Hypothalamus (tissue), 51 donors: ENCODE results near the gene COLEC11.

Experiments used
- DNase-seq, 51 donors: peaks; one replicate each; lab custom pipeline; 2025; lab: John Stamatoyannopoulos, UW

COLEC11 gene

GRCh38 chr2:3584608-3585260 lies 10.2 kb upstream of the COLEC11 start:
- DNase-seq: no peak

- DNase-seq: no peak
Observed at GRCh38 chr2:3585261-3586109, 9.4 kb upstream of the COLEC11 start.

- no peak for DNase-seq
Observed at GRCh38 chr2:3586220-3586619, 8.7 kb upstream of the COLEC11 start.

GRCh38 chr2:3587021-3587420 lies 7.9 kb upstream of the COLEC11 start:
- DNase-seq: no peak

GRCh38 chr2:3587432-3587831 lies 7.5 kb upstream of the COLEC11 start:
- no peak for DNase-seq

- DNase-seq: no peak
Observed at GRCh38 chr2:3588084-3588483, 6.8 kb upstream of the COLEC11 start.

GRCh38 chr2:3589086-3589485 lies 5.8 kb upstream of the COLEC11 start:
- DNase-seq: no peak

- no peak for DNase-seq
Observed at GRCh38 chr2:3595404-3595803, 492 bp downstream of the COLEC11 start.

- DNase-seq: no peak
Observed at GRCh38 chr2:3595985-3596384, 1.1 kb downstream of the COLEC11 start.

GRCh38 chr2:3596901-3597417 lies 2.0 kb downstream of the COLEC11 start:
- no peak for DNase-seq

- no peak for DNase-seq
Observed at GRCh38 chr2:3597567-3597966, 2.7 kb downstream of the COLEC11 start.

- DNase-seq: no peak
Observed at GRCh38 chr2:3598197-3598910, 3.4 kb downstream of the COLEC11 start.

- DNase-seq: no peak
Observed at GRCh38 chr2:3598912-3599854, 4.3 kb downstream of the COLEC11 start.

- DNase-seq: no peak
Observed at GRCh38 chr2:3600256-3600855, 5.4 kb downstream of the COLEC11 start.

GRCh38 chr2:3601561-3602271 lies 6.8 kb downstream of the COLEC11 start:
- DNase-seq: no peak

GRCh38 chr2:3602553-3603339 lies 7.8 kb downstream of the COLEC11 start:
- no peak for DNase-seq

GRCh38 chr2:3603536-3604206 lies 8.8 kb downstream of the COLEC11 start:
- no peak for DNase-seq
